GM12801 (cell line): ENCODE data around the gene RAC2.

Experiments used
- CTCF ChIP-seq: IDR thresholded peaks from one replicate; pipeline ENCODE4 v1.5.1; 2011; ENCODE audit warnings: control low read depth; ENCODE audit not compliant: insufficient read length; ENCODE audit errors: extremely low read depth

The RAC2 gene

GRCh38 chr22:37205046-37205445 is 39.0 kb downstream of the RAC2 start:
- TF ChIP-seq CTCF: no peak

GRCh38 chr22:37204045-37204655 is 39.9 kb downstream of the RAC2 start:
- no peak for TF ChIP-seq CTCF

- TF ChIP-seq CTCF: no peak
These were observed 40.6 kb downstream of the RAC2 start for GRCh38 chr22:37203354-37204044.

GRCh38 chr22:37202716-37203115 is 41.4 kb downstream of the RAC2 start:
- no peak for TF ChIP-seq CTCF

GRCh38 chr22:37202001-37202555 is 42.0 kb downstream of the RAC2 start:
- TF ChIP-seq CTCF: no peak

- TF ChIP-seq CTCF: no peak
These were observed 44.3 kb downstream of the RAC2 start for GRCh38 chr22:37199760-37200108.

GRCh38 chr22:37199103-37199759 is 44.8 kb downstream of the RAC2 start:
- TF ChIP-seq CTCF: no peak
